Measurements from ENCODE around the gene SYS1.

SYS1 gene

GRCh38 chr20:45407067-45407745 lies 44.2 kb downstream of the SYS1 start:
- H3K23ac ChIP-seq (ENCODE audit: low read length): no peak overlapping the region
- no peaks in the 10 kb centered on the region for H3K79me2 ChIP-seq (ENCODE audit: control insufficient read depth, insufficient read depth, low read length)
- no peaks in the 10 kb centered on the region for H3K79me1 ChIP-seq (ENCODE audit: low read length)
- H3K18ac ChIP-seq (ENCODE audit: low read length): peak overlapping the region; percentile 81
- H3K56ac ChIP-seq (ENCODE audit: low read length): peak overlapping the region; percentile 86
- H3K4me3 ChIP-seq (ENCODE audit: low read length): peak overlapping the region; percentile 38
- no peak overlapping the region for H4K5ac ChIP-seq (ENCODE audit: low read length)
- H2BK15ac ChIP-seq (replicated peaks; ENCODE audit: low read depth): no peak overlapping the region
- no peak overlapping the region for H2AK5ac ChIP-seq (ENCODE audit: low read length)
- peaks cover 6% of the 10 kb centered on the region for H3K27me3 ChIP-seq (ENCODE audit: insufficient read depth, low read length, poor library complexity)
- DNase-seq: peak; percentile 63
- no peak overlapping the region for H3K27ac ChIP-seq (ENCODE audit: low read depth, low read length)
- no peaks in the 10 kb centered on the region for H3K36me3 ChIP-seq (ENCODE audit: control insufficient read depth, insufficient read depth, low read length)
- H3K4ac ChIP-seq (ENCODE audit: low read depth, low read length): peak overlapping the region; percentile 22
- H3K4me2 ChIP-seq (ENCODE audit: low read length): peak overlapping the region; percentile 92
- peak overlapping the region; percentile 72 for H3K9ac ChIP-seq (ENCODE audit: low read length)
- H3K4me1 ChIP-seq (ENCODE audit: control insufficient read depth, low read depth, low read length): peaks cover 2% of the 10 kb centered on the region
- H2BK5ac ChIP-seq (ENCODE audit: low read length): no peak overlapping the region
- no peak overlapping the region for H2BK120ac ChIP-seq (ENCODE audit: low read depth, low read length)
- H4K8ac ChIP-seq (ENCODE audit: low read depth, low read length): peak overlapping the region; percentile 65
- WGBS (ENCODE audit: extremely low coverage, insufficient coverage, low lambda C conversion rate): no CpG with 5 or more reads among the region's 30 CpGs

GRCh38 chr20:45407783-45408645 lies 45.1 kb downstream of the SYS1 start, which contains the start of gene DBNDD2:
TSS of gene DBNDD2 (plus strand) at chr20:45408289. CDS start at chr20:45408468, 179 bp downstream.
- WGBS (ENCODE audit: extremely low coverage, insufficient coverage, low lambda C conversion rate): 100% methylated on average over 1 of the region's 21 CpGs
- no peaks in the 10 kb centered on the region for H3K79me1 ChIP-seq (ENCODE audit: low read length)
- H3K27ac ChIP-seq (ENCODE audit: low read depth, low read length): no peak within 1 kb of the TSS
- H3K79me2 ChIP-seq (ENCODE audit: control insufficient read depth, insufficient read depth, low read length): no peaks in the 10 kb centered on the region
- peak within 1 kb of the TSS; percentile 86 for H3K56ac ChIP-seq (ENCODE audit: low read length)
- H3K4me2 ChIP-seq (ENCODE audit: low read length): peak within 1 kb of the TSS; percentile 92
- peak within 1 kb of the TSS; percentile 22 for H3K4ac ChIP-seq (ENCODE audit: low read depth, low read length)
- no peak within 1 kb of the TSS for H3K23ac ChIP-seq (ENCODE audit: low read length)
- no peak within 1 kb of the TSS for H4K5ac ChIP-seq (ENCODE audit: low read length)
- peaks cover 6% of the 10 kb centered on the region for H3K27me3 ChIP-seq (ENCODE audit: insufficient read depth, low read length, poor library complexity)
- peaks cover 2% of the 10 kb centered on the region for H3K4me1 ChIP-seq (ENCODE audit: control insufficient read depth, low read depth, low read length)
- H2AK5ac ChIP-seq (ENCODE audit: low read length): no peak within 1 kb of the TSS
- H3K4me3 ChIP-seq (ENCODE audit: low read length): peak within 1 kb of the TSS; percentile 13
- no peaks in the 10 kb centered on the region for H3K36me3 ChIP-seq (ENCODE audit: control insufficient read depth, insufficient read depth, low read length)
- DNase-seq: no peak
- peak within 1 kb of the TSS; percentile 72 for H3K9ac ChIP-seq (ENCODE audit: low read length)
- H2BK15ac ChIP-seq (replicated peaks; ENCODE audit: low read depth): no peak within 1 kb of the TSS
- no peak within 1 kb of the TSS for H4K8ac ChIP-seq (ENCODE audit: low read depth, low read length)
- peak within 1 kb of the TSS; percentile 81 for H3K18ac ChIP-seq (ENCODE audit: low read length)
- no peak within 1 kb of the TSS for H2BK120ac ChIP-seq (ENCODE audit: low read depth, low read length)
- H2BK5ac ChIP-seq (ENCODE audit: low read length): no peak within 1 kb of the TSS

GRCh38 chr20:45408646-45409213 lies 45.8 kb downstream of the SYS1 start:
- Histone ChIP-seq H3K79me2 (ENCODE audit: control insufficient read depth, insufficient read depth, low read length) (no peaks in the 10 kb centered on the region), H3K18ac (ENCODE audit: low read length) (no peak overlapping the region), H3K23ac (ENCODE audit: low read length) (no peak overlapping the region), H3K4ac (ENCODE audit: low read depth, low read length) (no peak overlapping the region), H3K79me1 (ENCODE audit: low read length) (no peaks in the 10 kb centered on the region), H2BK15ac (replicated peaks; ENCODE audit: low read depth) (no peak overlapping the region), H3K4me1 (ENCODE audit: control insufficient read depth, low read depth, low read length) (peaks cover 2% of the 10 kb centered on the region), H3K27ac (ENCODE audit: low read depth, low read length) (no peak overlapping the region), H2BK5ac (ENCODE audit: low read length) (no peak overlapping the region), H3K27me3 (ENCODE audit: insufficient read depth, low read length, poor library complexity) (peaks cover 6% of the 10 kb centered on the region), H4K5ac (ENCODE audit: low read length) (no peak overlapping the region), H2BK120ac (ENCODE audit: low read depth, low read length) (no peak overlapping the region), H3K9ac (ENCODE audit: low read length) (no peak overlapping the region), H3K4me3 (ENCODE audit: low read length) (no peak overlapping the region), H3K36me3 (ENCODE audit: control insufficient read depth, insufficient read depth, low read length) (no peaks in the 10 kb centered on the region), H4K8ac (ENCODE audit: low read depth, low read length) (no peak overlapping the region), H2AK5ac (ENCODE audit: low read length) (no peak overlapping the region), H3K56ac (ENCODE audit: low read length) (no peak overlapping the region), H3K4me2 (ENCODE audit: low read length) (no peak overlapping the region)
- DNase-seq: no peak
- WGBS (ENCODE audit: extremely low coverage, insufficient coverage, low lambda C conversion rate): no CpG with 5 or more reads among the region's 7 CpGs

- H2AK5ac ChIP-seq (ENCODE audit: low read length): no peak overlapping the region
- no peaks in the 10 kb centered on the region for H3K79me2 ChIP-seq (ENCODE audit: control insufficient read depth, insufficient read depth, low read length)
- peaks cover 2% of the 10 kb centered on the region for H3K4me1 ChIP-seq (ENCODE audit: control insufficient read depth, low read depth, low read length)
- no peak overlapping the region for H3K18ac ChIP-seq (ENCODE audit: low read length)
- no peaks in the 10 kb centered on the region for H3K36me3 ChIP-seq (ENCODE audit: control insufficient read depth, insufficient read depth, low read length)
- H3K56ac ChIP-seq (ENCODE audit: low read length): no peak overlapping the region
- no peak overlapping the region for H3K27ac ChIP-seq (ENCODE audit: low read depth, low read length)
- H3K27me3 ChIP-seq (ENCODE audit: insufficient read depth, low read length, poor library complexity): peaks cover 6% of the 10 kb centered on the region
- no peak for DNase-seq
- H4K5ac ChIP-seq (ENCODE audit: low read length): no peak overlapping the region
- no peak overlapping the region for H2BK5ac ChIP-seq (ENCODE audit: low read length)
- H3K79me1 ChIP-seq (ENCODE audit: low read length): no peaks in the 10 kb centered on the region
- H3K4ac ChIP-seq (ENCODE audit: low read depth, low read length): no peak overlapping the region
- H3K23ac ChIP-seq (ENCODE audit: low read length): no peak overlapping the region
- H4K8ac ChIP-seq (ENCODE audit: low read depth, low read length): no peak overlapping the region
- H3K4me2 ChIP-seq (ENCODE audit: low read length): no peak overlapping the region
- H3K4me3 ChIP-seq (ENCODE audit: low read length): no peak overlapping the region
- WGBS (ENCODE audit: extremely low coverage, insufficient coverage, low lambda C conversion rate): no CpG with 5 or more reads among the region's 7 CpGs
- H3K9ac ChIP-seq (ENCODE audit: low read length): no peak overlapping the region
- no peak overlapping the region for H2BK120ac ChIP-seq (ENCODE audit: low read depth, low read length)
- H2BK15ac ChIP-seq (replicated peaks; ENCODE audit: low read depth): no peak overlapping the region
These were observed 46.7 kb downstream of the SYS1 start for GRCh38 chr20:45409521-45410272.

GRCh38 chr20:45410887-45411286 lies 47.9 kb downstream of the SYS1 start:
- Histone ChIP-seq H3K27ac (ENCODE audit: low read depth, low read length) (no peak overlapping the region), H3K4me1 (ENCODE audit: control insufficient read depth, low read depth, low read length) (peaks cover 2% of the 10 kb centered on the region), H3K56ac (ENCODE audit: low read length) (no peak overlapping the region), H3K4ac (ENCODE audit: low read depth, low read length) (no peak overlapping the region), H2BK15ac (replicated peaks; ENCODE audit: low read depth) (no peak overlapping the region), H4K5ac (ENCODE audit: low read length) (no peak overlapping the region), H3K4me3 (ENCODE audit: low read length) (no peak overlapping the region), H3K23ac (ENCODE audit: low read length) (no peak overlapping the region), H3K4me2 (ENCODE audit: low read length) (no peak overlapping the region), H4K8ac (ENCODE audit: low read depth, low read length) (no peak overlapping the region), H3K79me2 (ENCODE audit: control insufficient read depth, insufficient read depth, low read length) (no peaks in the 10 kb centered on the region), H2BK120ac (ENCODE audit: low read depth, low read length) (no peak overlapping the region), H3K9ac (ENCODE audit: low read length) (no peak overlapping the region), H2AK5ac (ENCODE audit: low read length) (no peak overlapping the region), H3K36me3 (ENCODE audit: control insufficient read depth, insufficient read depth, low read length) (no peaks in the 10 kb centered on the region), H3K27me3 (ENCODE audit: insufficient read depth, low read length, poor library complexity) (peaks cover 2% of the 10 kb centered on the region), H3K18ac (ENCODE audit: low read length) (no peak overlapping the region), H3K79me1 (ENCODE audit: low read length) (no peaks in the 10 kb centered on the region), H2BK5ac (ENCODE audit: low read length) (no peak overlapping the region)
- WGBS (ENCODE audit: extremely low coverage, insufficient coverage, low lambda C conversion rate): no CpG with 5 or more reads among the region's 8 CpGs
- DNase-seq: no peak
